Activated effector memory CD4-positive, alpha-beta T cell treated with Interleukin-2 at 50 U/mL for 16 hours (primary cell): Measurements from ENCODE around the gene CT45A6.
"Not testable (repeated sequence)": the region's sequence is repeated elsewhere in the genome, so short reads cannot be mapped to it uniquely, and the experiment has no call there.

Experiments
- DNase-seq: peaks from one replicate; pipeline ENCODE4 v3.0.0-alpha.2; 2020

The CT45A6 gene

DNA sequence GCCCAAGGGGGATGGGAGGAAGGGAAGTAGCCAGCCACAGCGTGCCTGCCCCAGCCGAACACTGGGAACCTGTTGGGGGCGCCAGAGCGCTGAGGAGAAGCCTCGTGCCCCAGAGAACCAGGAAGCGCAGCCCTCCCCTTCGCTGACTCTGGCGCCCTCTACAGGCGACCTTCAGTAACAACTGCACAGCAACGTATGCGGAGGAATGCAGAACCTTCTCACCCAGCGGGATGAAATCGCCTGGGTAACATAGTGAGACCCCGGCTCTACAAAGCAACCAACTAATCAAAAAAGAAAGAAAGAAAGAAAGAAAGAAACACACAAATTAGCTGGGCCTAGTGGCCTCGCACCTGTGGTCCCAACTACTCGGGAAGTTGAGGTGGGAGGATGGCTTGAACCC is at the start of gene CT45A6:
TSS of gene CT45A6 (minus strand) at position 101 of the 400 bp plus-strand sequence. CDS start 3,794 bp downstream, outside the sequence.
- DNase-seq: not testable (repeated sequence)

- DNase-seq: not testable (repeated sequence)
These were observed 34.6 kb upstream of the CT45A6 start, which contains the start of gene CT45A7 for GRCh38 chrX:135837180-135837579. CT45A7 (minus strand) TSS chrX:135837280; CDS start chrX:135833533, 3,747 bp downstream.

DNA sequence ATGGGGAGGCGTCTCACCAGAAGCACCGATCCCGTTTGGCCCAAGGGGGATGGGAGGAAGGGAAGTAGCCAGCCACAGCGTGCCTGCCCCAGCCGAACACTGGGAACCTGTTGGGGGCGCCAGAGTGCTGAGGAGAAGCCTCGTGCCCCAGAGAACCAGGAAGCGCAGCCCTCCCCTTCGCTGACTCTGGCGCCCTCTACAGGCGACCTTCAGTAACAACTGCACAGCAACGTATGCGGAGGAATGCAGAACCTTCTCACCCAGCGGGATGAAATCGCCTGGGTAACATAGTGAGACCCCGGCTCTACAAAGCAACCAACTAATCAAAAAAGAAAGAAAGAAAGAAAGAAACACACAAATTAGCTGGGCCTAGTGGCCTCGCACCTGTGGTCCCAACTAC is 17.3 kb upstream of the CT45A6 start, which contains the start of gene CT45A2:
TSS of gene CT45A2 (minus strand) at position 101 of the 400 bp plus-strand sequence. CDS start 3,747 bp downstream, outside the sequence.
- DNase-seq: not testable (repeated sequence)

DNA sequence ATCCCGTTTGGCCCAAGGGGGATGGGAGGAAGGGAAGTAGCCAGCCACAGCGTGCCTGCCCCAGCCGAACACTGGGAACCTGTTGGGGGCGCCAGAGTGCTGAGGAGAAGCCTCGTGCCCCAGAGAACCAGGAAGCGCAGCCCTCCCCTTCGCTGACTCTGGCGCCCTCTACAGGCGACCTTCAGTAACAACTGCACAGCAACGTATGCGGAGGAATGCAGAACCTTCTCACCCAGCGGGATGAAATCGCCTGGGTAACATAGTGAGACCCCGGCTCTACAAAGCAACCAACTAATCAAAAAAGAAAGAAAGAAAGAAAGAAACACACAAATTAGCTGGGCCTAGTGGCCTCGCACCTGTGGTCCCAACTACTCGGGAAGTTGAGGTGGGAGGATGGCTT is 17.2 kb downstream of the CT45A6 start, which contains the start of gene CT45A5:
TSS of gene CT45A5 (minus strand) at position 101 of the 400 bp plus-strand sequence. CDS start 3,774 bp downstream, outside the sequence.
- not testable (repeated sequence) for DNase-seq

- not testable (repeated sequence) for DNase-seq
These were observed 34.5 kb downstream of the CT45A6 start, which contains the start of gene CT45A3 for GRCh38 chrX:135768091-135768490. CT45A3 (minus strand) TSS chrX:135768191; CDS start chrX:135764444, 3,747 bp downstream.

- not testable (repeated sequence) for DNase-seq
These were observed 57.8 kb downstream of the CT45A6 start for GRCh38 chrX:135744739-135745138.
